Measurements from ENCODE around the gene BMX. TPM values are rescaled to one million over a fixed set of nuclear protein-coding genes. Genes with fewer than 3 reads are reported as not detected.
A peak's percentile ranks its signal among the peaks of the same experiment; 100 is the strongest.

Gene BMX
- total and polyA plus RNA-seq, 9 of the 15 experiments (the other 6 are each of a cell fraction or from before 2014, with no cell fraction given): 0.45 to 4.2 (median 1.8) TPM

- peak; percentile 96 for TF ChIP-seq EP300 (IDR thresholded peaks at IDR 0.05; ENCODE audit: low read length)
- TF ChIP-seq ZNF551 (CRISPR knock-in tag; IDR thresholded peaks at IDR 0.05): no peak
- peak; percentile 81 for TF ChIP-seq MTA2 (IDR thresholded peaks at IDR 0.05; ENCODE audit: low read depth)
- TF ChIP-seq FOXA1 (IDR thresholded peaks at IDR 0.05; ENCODE audit: borderline replicate concordance): no peak
- TF ChIP-seq POLR3A (IDR thresholded peaks at IDR 0.05; ENCODE audit: borderline replicate concordance, extremely low read depth, insufficient read depth, insufficient read length): no peak
- no peak for TF ChIP-seq HMG20B (CRISPR knock-in tag; IDR thresholded peaks at IDR 0.05)
- TF ChIP-seq ZNF586 (CRISPR knock-in tag; conservative IDR thresholded peaks at IDR 0.05): no peak
- no peak for TF ChIP-seq ZNF174 (CRISPR knock-in tag; IDR thresholded peaks at IDR 0.05)
- TF ChIP-seq KAT2B (IDR thresholded peaks at IDR 0.05; ENCODE audit: low read depth, low read length): no peak
- TF ChIP-seq POLR3G (IDR thresholded peaks at IDR 0.05; ENCODE audit: extremely low read depth, insufficient read length, insufficient replicate concordance): no peak
- TF ChIP-seq ZEB2 (IDR thresholded peaks at IDR 0.05): peak; percentile 78
- TF ChIP-seq USF1 (CRISPR knock-in tag; IDR thresholded peaks at IDR 0.05): no peak
- TF ChIP-seq E2F1 (CRISPR knock-in tag; IDR thresholded peaks at IDR 0.05): no peak
- no peak for TF ChIP-seq ZNF79 (CRISPR knock-in tag; IDR thresholded peaks at IDR 0.05; ENCODE audit: low read depth)
- no peak for TF ChIP-seq BCLAF1 (IDR thresholded peaks at IDR 0.05; ENCODE audit: borderline replicate concordance in 1 of 2, control insufficient read depth in 1 of 2, low read depth in 2 of 2, low read length in 1 of 2)
- TF ChIP-seq TAF1 (IDR thresholded peaks at IDR 0.05; ENCODE audit: control insufficient read depth, extremely low read depth, insufficient read depth, low read length, severe bottlenecking): no peak
- TF ChIP-seq PCBP1 (IDR thresholded peaks at IDR 0.05; ENCODE audit: low read depth, low read length, poor library complexity, severe bottlenecking): no peak
- peak; percentile 91 for TF ChIP-seq CXXC5 (CRISPR knock-in tag; IDR thresholded peaks at IDR 0.05)
- no peak for TF ChIP-seq HBP1 (CRISPR knock-in tag; IDR thresholded peaks at IDR 0.05)
These were observed 15.3 kb downstream of the BMX start (continued) for GRCh38 chrX:15515931-15516330.
